ENCODE measurements around the gene PSMF1. TPM values are rescaled to one million over a fixed set of nuclear protein-coding genes. Genes with fewer than 3 reads are reported as not detected.

Gene PSMF1
- total and polyA plus RNA-seq, 9 of the 15 experiments (the other 6 are each of a cell fraction or from before 2014, with no cell fraction given), result 8.5 to 192 (median 33.2) TPM

DNA sequence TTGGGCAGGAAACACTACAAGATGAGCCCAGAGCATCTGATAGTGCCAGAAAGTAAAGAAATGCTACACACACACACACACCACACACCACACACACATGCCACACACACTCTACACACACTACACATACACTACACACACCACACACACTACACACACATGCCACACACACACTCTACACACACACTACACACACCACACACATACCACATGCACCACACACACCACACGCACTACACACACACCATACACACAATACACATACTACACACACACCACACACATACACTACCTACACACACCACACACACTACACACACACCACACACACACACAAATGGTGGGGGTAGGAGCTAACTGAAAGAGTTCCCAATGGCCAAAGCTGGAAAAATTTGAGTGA lies 69.9 kb downstream of the PSMF1 start:
- Histone ChIP-seq H3K27me3 (ENCODE audit: control insufficient read depth in 2 of 2, insufficient read depth in 2 of 2, low read length in 2 of 2) (no peaks in the 10 kb centered on the region), H3K79me2 (ENCODE audit: control insufficient read depth, insufficient read depth, low read length) (peaks cover 18% of the 10 kb centered on the region), H3K36me3 (ENCODE audit: control insufficient read depth, insufficient read depth, low read length) (no peaks in the 10 kb centered on the region), H3K9me1 (ENCODE audit: control insufficient read depth, insufficient read depth, low read length) (peaks cover 4% of the 10 kb centered on the region), H3K4me3 (no peak overlapping the region), H3K4me2 (ENCODE audit: insufficient read depth, low read length) (peak overlapping the region; percentile 63), H3K4me1 (replicated peaks in 1 of 2; ENCODE audit: control insufficient read depth in 2 of 2, insufficient read depth in 2 of 2, low read length in 2 of 2) (peaks cover 57 to 62% of the 10 kb centered on the region in 2 experiments), H4K20me1 (replicated peaks; ENCODE audit: control insufficient read depth, insufficient read depth, low read length) (no peaks in the 10 kb centered on the region), H3K27ac (ENCODE audit: extremely low read depth, low read depth, low read length) (peak overlapping the region; percentile 96), H3K9ac (ENCODE audit: insufficient read depth in 1 of 2, low read depth in 2 of 2, low read length in 2 of 2) (peak overlapping the region in 1 of 2 experiments; percentile 60; a peak in 2 of 4 replicates), H3K9me3 (replicated peaks; ENCODE audit: control insufficient read depth, insufficient read depth, low read depth, low read length) (no peaks in the 10 kb centered on the region), H2AFZ (ENCODE audit: low read depth, low read length) (peak overlapping the region; percentile 66; the same call in 1 of the 2 replicates)
- BruUV-seq (replicated peaks), result no TSS peak
- DNase-seq (ENCODE audit: extremely low read depth in 1 of 4, low spot score in 3 of 4), result no peak
- WGBS (ENCODE audit: insufficient coverage, low coverage, missing lambda C conversion rate), result 50% methylated on average over 1 of the region's 1 CpG
- CTCF ChIA-PET (ENCODE audit: low intra/inter-chr PET ratio), result no interaction called here
- no peak for ATAC-seq
- POLR2A ChIA-PET, result interaction anchor here (0.6 to 1.1 kb wide), 4 partner anchors 8 to 68 kb away, joined by 3 to 5 read pairs (median 4); partner anchors contain the start of gene C20orf202
- FAIRE-seq, result peak; percentile 86
- intact Hi-C loops (cut with micrococcal nuclease), result loop anchor here (10.0 kb wide), 1 partner anchor 374 kb away; no protein-coding TSS in a partner anchor
- in situ Hi-C loops (cut with MboI), result no loop called here
- TF ChIP-seq IFI16 (CRISPR knock-in tag; IDR thresholded peaks at IDR 0.05) (no peak), DIDO1 (tag; IDR thresholded peaks at IDR 0.05; ENCODE audit: low read depth) (0 out of 2 replicates have a peak, but pooled peaks have one; percentile 43), ETS2 (tag; IDR thresholded peaks at IDR 0.05; ENCODE audit: borderline replicate concordance, poor library complexity, severe bottlenecking) (no peak), CXXC5 (CRISPR knock-in tag; IDR thresholded peaks at IDR 0.05) (no peak), SMC3 (conservative IDR thresholded peaks at IDR 0.05; ENCODE audit: insufficient read depth, low read depth, low read length) (no peak), ZNF316 (IDR thresholded peaks at IDR 0.05) (0 out of 2 replicates have a peak, but pooled peaks have one; percentile 9), ZNF707 (CRISPR knock-in tag; conservative IDR thresholded peaks at IDR 0.05) (no peak), L3MBTL2 (IDR thresholded peaks at IDR 0.05) (no peak), ZNF583 (CRISPR knock-in tag; IDR thresholded peaks at IDR 0.05) (no peak), NFE2 (IDR thresholded peaks at IDR 0.05; ENCODE audit: low read depth) (no peak)
- TF ChIP-seq, protein P1, sequence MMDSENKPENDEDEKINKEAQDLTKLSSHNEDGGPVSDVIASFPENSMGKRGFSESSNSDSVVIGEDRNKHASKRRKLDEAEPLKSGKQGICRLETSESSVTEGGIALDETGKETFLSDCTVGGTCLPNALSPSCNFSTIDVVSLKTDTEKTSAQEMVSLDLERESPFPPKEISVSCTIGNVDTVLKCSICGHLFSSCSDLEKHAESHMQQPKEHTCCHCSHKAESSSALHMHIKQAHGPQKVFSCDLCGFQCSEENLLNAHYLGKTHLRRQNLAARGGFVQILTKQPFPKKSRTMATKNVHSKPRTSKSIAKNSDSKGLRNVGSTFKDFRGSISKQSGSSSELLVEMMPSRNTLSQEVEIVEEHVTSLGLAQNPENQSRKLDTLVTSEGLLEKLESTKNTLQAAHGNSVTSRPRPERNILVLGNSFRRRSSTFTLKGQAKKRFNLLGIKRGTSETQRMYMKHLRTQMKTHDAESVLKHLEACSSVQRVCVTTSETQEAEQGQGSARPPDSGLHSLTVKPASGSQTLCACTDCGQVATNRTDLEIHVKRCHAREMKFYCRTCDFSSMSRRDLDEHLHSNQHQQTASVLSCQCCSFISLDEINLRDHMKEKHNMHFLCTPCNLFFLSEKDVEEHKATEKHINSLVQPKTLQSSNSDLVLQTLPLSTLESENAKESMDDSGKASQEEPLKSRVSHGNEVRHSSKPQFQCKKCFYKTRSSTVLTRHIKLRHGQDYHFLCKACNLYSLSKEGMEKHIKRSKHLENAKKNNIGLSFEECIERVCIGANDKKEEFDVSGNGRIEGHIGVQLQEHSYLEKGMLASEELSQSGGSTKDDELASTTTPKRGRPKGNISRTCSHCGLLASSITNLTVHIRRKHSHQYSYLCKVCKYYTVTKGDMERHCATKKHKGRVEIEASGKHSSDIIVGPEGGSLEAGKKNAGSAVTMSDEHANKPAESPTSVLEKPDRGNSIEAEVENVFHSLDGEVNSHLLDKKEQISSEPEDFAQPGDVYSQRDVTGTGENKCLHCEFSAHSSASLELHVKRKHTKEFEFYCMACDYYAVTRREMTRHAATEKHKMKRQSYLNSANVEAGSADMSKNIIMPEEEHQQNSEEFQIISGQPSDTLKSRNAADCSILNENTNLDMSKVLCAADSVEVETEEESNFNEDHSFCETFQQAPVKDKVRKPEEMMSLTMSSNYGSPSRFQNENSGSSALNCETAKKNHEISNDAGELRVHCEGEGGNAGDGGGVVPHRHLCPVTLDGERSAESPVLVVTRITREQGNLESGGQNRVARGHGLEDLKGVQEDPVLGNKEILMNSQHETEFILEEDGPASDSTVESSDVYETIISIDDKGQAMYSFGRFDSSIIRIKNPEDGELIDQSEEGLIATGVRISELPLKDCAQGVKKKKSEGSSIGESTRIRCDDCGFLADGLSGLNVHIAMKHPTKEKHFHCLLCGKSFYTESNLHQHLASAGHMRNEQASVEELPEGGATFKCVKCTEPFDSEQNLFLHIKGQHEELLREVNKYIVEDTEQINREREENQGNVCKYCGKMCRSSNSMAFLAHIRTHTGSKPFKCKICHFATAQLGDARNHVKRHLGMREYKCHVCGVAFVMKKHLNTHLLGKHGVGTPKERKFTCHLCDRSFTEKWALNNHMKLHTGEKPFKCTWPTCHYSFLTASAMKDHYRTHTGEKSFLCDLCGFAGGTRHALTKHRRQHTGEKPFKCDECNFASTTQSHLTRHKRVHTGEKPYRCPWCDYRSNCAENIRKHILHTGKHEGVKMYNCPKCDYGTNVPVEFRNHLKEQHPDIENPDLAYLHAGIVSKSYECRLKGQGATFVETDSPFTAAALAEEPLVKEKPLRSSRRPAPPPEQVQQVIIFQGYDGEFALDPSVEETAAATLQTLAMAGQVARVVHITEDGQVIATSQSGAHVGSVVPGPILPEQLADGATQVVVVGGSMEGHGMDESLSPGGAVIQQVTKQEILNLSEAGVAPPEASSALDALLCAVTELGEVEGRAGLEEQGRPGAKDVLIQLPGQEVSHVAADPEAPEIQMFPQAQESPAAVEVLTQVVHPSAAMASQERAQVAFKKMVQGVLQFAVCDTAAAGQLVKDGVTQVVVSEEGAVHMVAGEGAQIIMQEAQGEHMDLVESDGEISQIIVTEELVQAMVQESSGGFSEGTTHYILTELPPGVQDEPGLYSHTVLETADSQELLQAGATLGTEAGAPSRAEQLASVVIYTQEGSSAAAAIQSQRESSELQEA (IDR thresholded peaks at IDR 0.05; ENCODE audit: low read depth), result peak; percentile 43; the same call in 1 of the 2 replicates
